Heart left ventricle (tissue), 13 donors: ENCODE results near the gene MCHR1.

Experiments used
- CTCF ChIP-seq, 12 donors: fragments of 200-600 bp; sonication (generic) in 4 of 12; IDR thresholded peaks; one replicate each; pipeline versions ENCODE4 v1.5.0 to v1.8.0; 2018 to 2022; ENCODE audit warnings: antibody characterized with exemption in 12 of 12, mild to moderate bottlenecking in 5 of 12
- POLR2A ChIP-seq, 2 donors: fragments of 450-650 bp; IDR thresholded peaks; one replicate each; pipeline ENCODE4 v1.6.1; 2017; ENCODE audit warnings: antibody characterized with exemption in 2 of 2, mild to moderate bottlenecking in 2 of 2, moderate library complexity in 2 of 2
- donor health status: ischemic (EF 13 %, LVEDD 7.1; RV severe dilation, severe dysfunction).
- donor health status: DM: no; HTN: yes; CAD: no.
- donor health status: DM: no; HTN: no; CAD: no.
- donor health status: ischemic (EF 25% LVEDD 6.9; RV normal size, moderate dysfunction).
- donor health status: ischemic (EF 25% LVEDD 5.7; RV mildly dilated, moderate dysfunction).
- donor health status: ischemic (EF 35%, LVEDD 5.7; RV mildly dilated, moderate dysfunction).
- donor health status: nonischemic (EF 11% LVEDD 7.7; RV severe dilation, severe dysfunction).
- donor health status: DM: yes; HTN: yes; CAD: no.
- donor health status: PGD.
- donor health status: ischemic (EF 29% LVEDD 5.4; RV normal size, mild dysfunction).
- donor health status: nonischemic (EF 23%, LVEDD 6.1; RV moderate dilation, normal function).

DNA sequence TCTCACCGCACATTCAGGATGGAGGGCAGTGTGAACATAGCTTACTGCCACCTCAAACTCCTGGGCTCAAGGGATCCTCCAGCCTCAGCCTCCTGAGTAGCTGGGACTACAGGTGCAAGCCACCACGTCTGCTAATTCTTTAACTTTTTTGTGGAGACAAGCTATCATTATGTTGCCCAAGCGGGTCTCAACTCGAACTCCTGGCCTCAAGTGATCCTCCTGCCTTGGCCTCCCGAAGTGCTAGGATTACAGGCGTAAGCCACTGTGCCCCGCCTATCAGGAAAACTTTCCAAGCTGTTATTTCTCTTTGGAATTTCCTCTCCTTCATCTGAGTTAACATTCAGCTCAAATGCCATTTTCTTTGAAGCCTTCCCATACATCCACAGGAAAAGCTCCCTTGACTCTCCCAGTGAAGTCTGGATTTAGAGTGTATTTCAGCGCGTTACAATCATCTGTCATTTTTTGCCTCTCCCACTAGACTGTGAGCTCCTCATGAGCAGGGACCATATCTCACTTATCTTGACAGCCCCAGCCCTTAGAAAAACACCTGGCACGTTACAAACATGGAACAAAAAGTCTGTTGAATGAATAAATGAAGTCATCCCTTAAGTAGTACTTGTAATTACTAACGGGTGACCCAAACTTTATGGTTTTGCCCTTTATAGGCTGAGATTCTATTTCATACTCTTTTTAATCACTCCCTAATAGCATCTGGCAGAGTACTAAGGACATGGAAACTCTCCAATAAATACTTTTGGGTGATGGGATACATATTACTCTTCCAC is 45.0 kb upstream of the MCHR1 start:
- TF ChIP-seq CTCF (IDR thresholded peaks at IDR 0.05) (no peak), POLR2A (IDR thresholded peaks at IDR 0.05) (no peak)
